Naive B cell (primary cell): ENCODE results near the gene ERBB2. TPM values are rescaled to one million over a fixed set of nuclear protein-coding genes. Genes with fewer than 3 reads are reported as not detected.

ENCODE experiments used
- ATAC-seq, 2 donors: fragments of 150-1000 bp; cut with Tn5 transposase; 2 replicates each; pipeline ENCODE4 v1.10.0; 2021; ENCODE audit warnings: low read depth in 2 of 2, mild to moderate bottlenecking in 2 of 2, moderate library complexity in 2 of 2
- DNase-seq: peaks from one replicate; pipeline ENCODE4 v3.0.0; 2022
- H3K27ac Mint-ChIP-seq, 6 donors: one replicate each; pipeline ENCODE4 v1.8.0; 2020 to 2022; ENCODE audit warnings: mild to moderate bottlenecking in 6 of 6, mixed read lengths in 6 of 6, moderate library complexity in 5 of 6, inconsistent platforms in 2 of 6
- H3K27me3 Mint-ChIP-seq, 3 donors: one replicate each; pipeline ENCODE4 v1.8.0; 2021 to 2022; ENCODE audit warnings: mixed read lengths in 3 of 3, mild to moderate bottlenecking in 1 of 3
- H3K36me3 Mint-ChIP-seq, 2 donors: one replicate each; pipeline ENCODE4 v1.8.0; 2020 to 2022; ENCODE audit warnings: mixed read lengths in 2 of 2, inconsistent platforms in 1 of 2, mild to moderate bottlenecking in 1 of 2
- H3K4me1 Mint-ChIP-seq, 3 donors: one replicate each; pipeline ENCODE4 v1.8.0; 2020 to 2022; ENCODE audit warnings: mixed read lengths in 3 of 3, inconsistent platforms in 1 of 3, mild to moderate bottlenecking in 1 of 3, moderate library complexity in 1 of 3
- H3K4me3 Mint-ChIP-seq, 8 donors: one replicate each; pipeline ENCODE4 v1.8.0; 2020 to 2022; ENCODE audit warnings: mild to moderate bottlenecking in 8 of 8, mixed read lengths in 8 of 8, moderate library complexity in 8 of 8, inconsistent platforms in 2 of 8
- H3K9me3 Mint-ChIP-seq, 7 donors: one replicate each; pipeline ENCODE4 v1.8.0; 2020 to 2022; ENCODE audit warnings: mixed read lengths in 7 of 7, mild to moderate bottlenecking in 5 of 7, inconsistent platforms in 2 of 7, moderate library complexity in 1 of 7
- polyA plus RNA-seq, 6 donors: library from polyadenylated mRNA; unstranded; fragments of 300-500 nt; fragmentation: Illumina TruSeq; gene quantifications; one replicate each; pipeline ENCODE4 v1.2.3, GENCODE V29; 2021; ENCODE audit warnings: low read depth in 6 of 6

ERBB2 gene
- polyA plus RNA-seq, 6 donors from 2014 or later, result 0.20 to 3.0 (median 1.1) TPM

- peak overlapping the region in 5 of 8 donors; percentile 34 to 80 (median 52) for H3K4me3 Mint-ChIP-seq
- ATAC-seq, result no peak
- H3K36me3 Mint-ChIP-seq, result peaks cover 0 to 9% of the 10 kb centered on the region in 2 donors
- peak overlapping the region in 3 of 6 donors; percentile 52 to 79 (median 59) for H3K27ac Mint-ChIP-seq
- peaks cover 0 to 6% (median 0%) of the 10 kb centered on the region in 3 donors for H3K27me3 Mint-ChIP-seq
- H3K9me3 Mint-ChIP-seq, result no peaks in the 10 kb centered on the region
- no peak for DNase-seq
- H3K4me1 Mint-ChIP-seq, result peaks cover 41 to 73% (median 52%) of the 10 kb centered on the region in 3 donors
Measured at GRCh38 chr17:39661744-39662541, 37.9 kb upstream of the ERBB2 start.

- peaks cover 0 to 8% (median 0%) of the 10 kb centered on the region in 3 donors for H3K27me3 Mint-ChIP-seq
- DNase-seq (no peak), ATAC-seq (no peak)
- H3K4me1 Mint-ChIP-seq, result peaks cover 38 to 76% (median 50%) of the 10 kb centered on the region in 3 donors
- peak overlapping the region in 1 of 6 donors; percentile 52 for H3K27ac Mint-ChIP-seq
- H3K9me3 Mint-ChIP-seq, result no peaks in the 10 kb centered on the region
- peaks cover 0 to 9% of the 10 kb centered on the region in 2 donors for H3K36me3 Mint-ChIP-seq
- H3K4me3 Mint-ChIP-seq, result no peak overlapping the region
Measured at GRCh38 chr17:39662551-39663339, 37.1 kb upstream of the ERBB2 start.

GRCh38 chr17:39663340-39663687 is 36.5 kb upstream of the ERBB2 start:
- ATAC-seq (no peak), DNase-seq (no peak)
- no peak overlapping the region for H3K4me3 Mint-ChIP-seq
- no peaks in the 10 kb centered on the region for H3K9me3 Mint-ChIP-seq
- no peak overlapping the region for H3K27ac Mint-ChIP-seq
- peaks cover 0 to 9% of the 10 kb centered on the region in 2 donors for H3K36me3 Mint-ChIP-seq
- peaks cover 0 to 9% (median 2%) of the 10 kb centered on the region in 3 donors for H3K27me3 Mint-ChIP-seq
- H3K4me1 Mint-ChIP-seq, result peaks cover 33 to 75% (median 47%) of the 10 kb centered on the region in 3 donors

- Mint-ChIP-seq H3K27me3 (peaks cover 5 to 15% (median 8%) of the 10 kb centered on the region in 3 donors), H3K9me3 (no peaks in the 10 kb centered on the region), H3K4me1 (peaks cover 33 to 75% (median 46%) of the 10 kb centered on the region in 3 donors), H3K4me3 (peak overlapping the region in 1 of 8 donors; percentile 3), H3K27ac (peak overlapping the region in 2 of 6 donors; percentile 31 to 74), H3K36me3 (peaks cover 0 to 9% of the 10 kb centered on the region in 2 donors)
- no peak for DNase-seq
- ATAC-seq, result no peak
Measured at GRCh38 chr17:39663688-39664580, 35.9 kb upstream of the ERBB2 start.

GRCh38 chr17:39664581-39665561 is 35.0 kb upstream of the ERBB2 start, which contains the start of gene TCAP:
TCAP (plus strand) TSS chr17:39665349; CDS start chr17:39665360, 11 bp downstream.
- Mint-ChIP-seq H3K27ac (peak within 1 kb of the TSS in 3 of 6 donors; percentile 31 to 74 (median 48)), H3K9me3 (no peaks in the 10 kb centered on the region), H3K36me3 (peaks cover 0 to 9% of the 10 kb centered on the region in 2 donors), H3K27me3 (peaks cover 5 to 21% (median 10%) of the 10 kb centered on the region in 3 donors), H3K4me1 (peaks cover 24 to 66% (median 41%) of the 10 kb centered on the region in 3 donors), H3K4me3 (peak within 1 kb of the TSS in 2 of 8 donors; percentile 45 to 49)
- DNase-seq (no peak), ATAC-seq (no peak)

- DNase-seq, result no peak
- Mint-ChIP-seq H3K36me3 (peaks cover 0 to 9% of the 10 kb centered on the region in 2 donors), H3K27ac (no peak overlapping the region), H3K9me3 (no peaks in the 10 kb centered on the region), H3K4me1 (peaks cover 25 to 57% (median 38%) of the 10 kb centered on the region in 3 donors), H3K4me3 (peak overlapping the region in 1 of 8 donors; percentile 45), H3K27me3 (peaks cover 5 to 21% (median 10%) of the 10 kb centered on the region in 3 donors)
- ATAC-seq, result peak; percentile 15 to 29
Measured at GRCh38 chr17:39665642-39666224, 34.1 kb upstream of the ERBB2 start.

- Mint-ChIP-seq H3K36me3 (peaks cover 0 to 5% of the 10 kb centered on the region in 2 donors), H3K27ac (no peak overlapping the region), H3K9me3 (no peaks in the 10 kb centered on the region), H3K4me1 (peaks cover 24 to 52% (median 33%) of the 10 kb centered on the region in 3 donors), H3K27me3 (peaks cover 5 to 21% (median 10%) of the 10 kb centered on the region in 3 donors), H3K4me3 (peak overlapping the region in 3 of 8 donors; percentile 22 to 45 (median 25))
- DNase-seq, result no peak
- ATAC-seq, result no peak
Measured at GRCh38 chr17:39666231-39666600, 33.6 kb upstream of the ERBB2 start.

- H3K27ac Mint-ChIP-seq, result peak overlapping the region in 3 of 6 donors; percentile 53 to 78 (median 63)
- peaks cover 20 to 51% (median 28%) of the 10 kb centered on the region in 3 donors for H3K4me1 Mint-ChIP-seq
- peaks cover 5 to 21% (median 10%) of the 10 kb centered on the region in 3 donors for H3K27me3 Mint-ChIP-seq
Measured at GRCh38 chr17:39666601-39667261, 33.1 kb upstream of the ERBB2 start.

GRCh38 chr17:39667262-39667944 is 32.5 kb upstream of the ERBB2 start:
- ATAC-seq, result peak; percentile 27 to 31

More at GRCh38 chr17:39666601-39667261, 33.1 kb upstream of the ERBB2 start:
- H3K4me3 Mint-ChIP-seq, result peak overlapping the region in 7 of 8 donors; percentile 22 to 75 (median 52)
- DNase-seq (no peak), ATAC-seq (no peak)
- H3K9me3 Mint-ChIP-seq, result no peaks in the 10 kb centered on the region
- no peaks in the 10 kb centered on the region for H3K36me3 Mint-ChIP-seq

More at GRCh38 chr17:39667262-39667944, 32.5 kb upstream of the ERBB2 start:
- Mint-ChIP-seq H3K36me3 (no peaks in the 10 kb centered on the region), H3K9me3 (no peaks in the 10 kb centered on the region), H3K27me3 (peaks cover 5 to 21% (median 10%) of the 10 kb centered on the region in 3 donors), H3K27ac (peak overlapping the region in 1 of 6 donors; percentile 53), H3K4me1 (peaks cover 25 to 51% (median 25%) of the 10 kb centered on the region in 3 donors), H3K4me3 (peak overlapping the region in 7 of 8 donors; percentile 44 to 81 (median 70))
- no peak for DNase-seq
